ENCODE results near the gene TTBK2.

Gene TTBK2

GRCh38 chr15:42724276-42724675 lies 196.3 kb downstream of the TTBK2 start:
- DNase-seq, result no peak

DNA sequence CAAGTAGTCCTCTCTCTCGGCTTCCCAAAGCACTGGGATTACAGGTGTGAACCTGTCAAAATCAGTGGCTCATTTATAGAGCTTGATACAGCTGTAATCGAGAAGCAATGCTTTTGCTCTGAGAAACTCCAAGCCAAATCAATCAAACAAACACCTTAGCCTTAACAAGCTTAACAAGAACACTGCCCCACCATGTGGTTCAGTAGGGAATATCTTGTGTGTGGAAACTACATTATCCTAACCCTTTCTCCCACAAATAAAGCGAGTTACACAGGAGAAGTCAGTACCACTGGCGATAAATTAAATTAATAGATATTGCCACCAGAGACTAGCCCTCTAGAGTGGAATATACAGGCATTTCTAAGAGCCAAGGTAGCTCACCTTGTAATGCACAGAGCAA lies 197.5 kb downstream of the TTBK2 start:
- DNase-seq, result no peak

DNA sequence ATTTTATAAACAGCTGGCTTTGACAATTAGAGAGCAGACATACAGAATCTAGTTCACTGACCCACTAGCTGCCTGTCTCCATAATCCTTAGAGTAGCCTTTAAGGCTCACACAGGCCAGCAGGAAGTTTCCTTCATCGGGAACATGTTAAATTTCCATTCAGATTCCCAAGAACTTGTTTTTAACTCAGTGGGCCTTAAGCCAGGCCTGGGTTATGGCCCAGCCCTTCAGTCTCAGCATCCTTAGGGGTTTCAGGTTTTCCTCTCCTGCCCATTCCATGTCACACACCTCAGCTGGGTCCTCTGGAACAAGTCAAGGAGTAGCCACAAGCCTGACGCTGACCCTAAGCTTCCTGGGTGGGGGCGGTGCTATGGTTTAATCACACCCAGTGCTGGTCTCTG lies 198.7 kb downstream of the TTBK2 start:
- DNase-seq, result no peak

DNA sequence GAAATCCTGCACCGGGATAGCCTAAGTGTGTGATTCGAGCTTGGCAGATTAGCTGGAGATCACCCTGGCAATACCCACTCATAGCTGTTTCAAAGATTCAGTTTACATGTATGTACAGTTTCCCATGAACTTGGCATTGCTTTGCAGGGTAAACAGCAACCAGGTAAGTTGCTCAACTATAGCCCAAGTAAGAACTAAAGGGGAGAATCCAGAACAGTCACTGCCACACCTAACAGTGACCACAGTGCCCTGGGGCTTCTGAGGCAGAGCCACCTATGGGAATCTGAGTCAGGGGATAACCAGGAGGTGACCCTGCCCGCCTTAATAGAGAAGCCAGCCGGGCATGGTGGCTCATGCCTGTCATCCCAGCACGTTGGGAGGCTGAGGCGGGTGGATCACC lies 199.6 kb downstream of the TTBK2 start:
- DNase-seq, result no peak

DNA sequence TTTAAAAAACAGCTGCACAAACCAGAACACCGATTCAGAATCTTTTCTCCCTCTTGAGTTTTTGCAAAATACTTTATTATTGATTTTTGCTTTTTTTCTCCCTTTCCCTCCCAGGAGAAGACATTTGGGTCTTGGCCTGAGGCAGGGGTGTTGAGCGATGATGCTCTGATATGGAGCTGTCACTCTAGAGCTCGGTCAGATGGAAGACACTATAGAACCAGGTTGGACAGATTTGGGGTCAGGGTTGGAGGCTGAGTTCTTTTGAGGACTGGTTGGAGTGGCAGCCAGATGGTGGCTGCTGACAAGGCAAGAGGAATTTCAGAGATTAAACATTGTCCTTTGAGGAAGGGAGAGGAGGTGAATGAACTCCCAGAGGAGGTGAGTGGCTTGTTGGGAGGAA lies 200.5 kb downstream of the TTBK2 start:
- DNase-seq, result no peak

DNA sequence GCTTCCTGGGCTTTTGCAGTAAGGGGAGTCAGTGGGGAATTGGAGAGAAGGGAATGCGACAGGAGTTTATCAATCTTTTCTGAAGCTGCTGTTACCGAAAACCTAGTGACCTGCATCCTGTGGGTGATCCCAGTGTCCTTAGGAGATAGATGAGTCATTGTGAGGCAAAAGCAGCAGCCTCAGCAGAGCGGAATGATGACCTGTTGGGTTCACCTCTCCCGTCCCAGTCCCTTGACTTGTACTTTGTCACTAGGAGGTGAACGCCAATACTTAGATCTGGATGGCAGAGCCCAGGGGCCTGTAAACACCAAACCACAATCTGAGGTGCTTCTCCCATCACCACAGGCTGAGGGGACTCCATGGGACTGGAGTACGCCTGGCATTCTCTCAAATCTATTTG lies 201.5 kb downstream of the TTBK2 start:
- DNase-seq, result no peak

DNA sequence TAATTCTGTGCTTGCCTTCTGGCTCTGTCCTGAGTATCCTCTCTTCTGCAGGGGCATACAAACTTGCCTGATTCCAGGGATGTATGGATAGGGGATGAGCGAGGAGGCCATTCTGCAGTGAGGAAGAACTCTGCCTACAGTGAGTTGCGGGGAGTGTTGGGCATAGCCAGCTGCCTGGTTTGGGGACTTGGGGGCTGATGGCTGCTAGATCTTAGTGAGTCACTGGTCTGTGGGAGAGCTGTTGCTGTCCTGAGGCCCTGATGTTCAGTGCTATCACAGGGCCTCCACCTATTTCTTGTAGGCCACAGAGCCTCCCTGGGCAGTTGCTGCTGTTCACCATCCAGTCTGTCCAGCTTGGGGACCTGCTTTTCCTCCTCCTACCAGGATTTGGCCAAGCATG lies 204.0 kb downstream of the TTBK2 start:
- no peak for DNase-seq

- DNase-seq, result peak; percentile 44
These were observed 204.5 kb downstream of the TTBK2 start for GRCh38 chr15:42716125-42716524.

DNA sequence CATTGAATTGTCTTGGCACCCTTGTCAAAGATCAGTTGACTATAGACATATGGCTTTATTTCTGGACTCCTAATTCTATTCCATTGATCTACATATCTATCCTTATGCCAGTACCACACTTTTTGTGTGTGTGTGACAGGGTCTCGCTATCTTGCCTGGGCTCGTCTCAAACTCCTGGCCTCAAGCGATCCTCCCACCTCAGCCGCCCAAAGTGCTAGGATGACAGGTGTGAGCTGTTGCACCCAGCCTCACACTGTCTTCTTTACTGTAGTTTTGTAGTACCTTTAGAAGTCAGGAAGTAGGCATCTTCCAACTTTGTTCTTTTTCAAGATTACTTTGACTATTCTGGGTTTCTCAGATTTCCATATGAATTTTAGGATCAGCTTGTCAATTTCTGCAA lies 208.0 kb downstream of the TTBK2 start:
- peak; percentile 21 for DNase-seq

GRCh38 chr15:42711746-42712145 lies 208.8 kb downstream of the TTBK2 start:
- DNase-seq, result no peak

- no peak for DNase-seq
These were observed 209.9 kb downstream of the TTBK2 start for GRCh38 chr15:42710662-42711061.

DNA sequence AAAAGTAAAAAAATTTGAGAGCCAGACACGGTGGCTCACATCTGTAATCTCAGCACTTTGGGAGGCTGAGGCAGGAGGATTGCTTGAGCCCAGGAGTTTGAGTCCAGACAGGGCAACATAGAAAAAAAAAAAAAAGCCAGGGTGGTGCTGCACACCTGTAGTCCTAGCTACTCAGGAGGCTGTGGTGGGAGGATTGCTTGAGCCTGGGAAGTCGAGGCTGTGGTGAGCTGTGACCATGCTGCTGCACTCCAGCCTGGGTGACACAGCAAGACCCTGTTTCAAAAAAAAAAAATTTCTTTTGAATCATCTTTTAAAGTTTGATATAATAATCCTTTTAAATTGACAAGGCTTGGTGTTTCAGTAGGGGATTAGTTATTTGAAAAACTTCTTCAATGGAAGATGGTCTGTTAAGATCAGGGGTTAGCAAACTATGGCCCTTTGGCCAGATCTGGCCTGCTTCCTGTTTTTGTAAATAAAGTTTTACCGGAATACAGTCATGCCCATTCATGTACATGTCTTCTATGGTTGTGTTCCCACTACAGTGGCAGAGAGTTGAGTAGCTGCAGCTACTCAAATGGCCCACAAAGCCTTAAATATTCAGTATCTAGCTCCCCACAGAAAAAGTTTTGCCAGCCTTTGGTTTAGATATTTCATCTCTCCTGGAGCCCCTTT lies 212.6 kb downstream of the TTBK2 start:
- peak; percentile 17 for DNase-seq

GRCh38 chr15:42707068-42707467 lies 213.5 kb downstream of the TTBK2 start:
- no peak for DNase-seq

DNA sequence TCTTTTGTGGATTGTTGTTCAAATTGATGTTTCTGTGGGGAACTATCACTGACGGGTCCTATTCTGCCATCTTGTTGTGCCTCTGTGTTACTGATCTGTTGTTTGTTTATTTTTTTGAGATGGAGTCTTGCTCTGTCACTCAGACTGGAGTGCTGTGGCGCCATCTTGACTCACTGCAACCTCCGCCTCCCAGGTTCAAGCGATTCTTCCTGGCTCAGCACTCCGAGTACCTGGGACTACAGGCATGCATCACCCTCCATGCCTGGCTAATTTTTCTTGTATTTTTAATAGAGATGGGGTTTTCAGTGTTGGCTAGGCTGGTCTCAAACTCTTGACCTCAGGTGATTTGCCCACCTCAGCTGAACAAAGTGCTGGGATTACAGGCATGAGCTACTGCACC lies 215.2 kb downstream of the TTBK2 start:
- no peak for DNase-seq

- peak; percentile 73 for DNase-seq
These were observed 216.1 kb downstream of the TTBK2 start for GRCh38 chr15:42704492-42704926.

GRCh38 chr15:42696626-42697025 lies 224.0 kb downstream of the TTBK2 start:
- no peak for DNase-seq

DNA sequence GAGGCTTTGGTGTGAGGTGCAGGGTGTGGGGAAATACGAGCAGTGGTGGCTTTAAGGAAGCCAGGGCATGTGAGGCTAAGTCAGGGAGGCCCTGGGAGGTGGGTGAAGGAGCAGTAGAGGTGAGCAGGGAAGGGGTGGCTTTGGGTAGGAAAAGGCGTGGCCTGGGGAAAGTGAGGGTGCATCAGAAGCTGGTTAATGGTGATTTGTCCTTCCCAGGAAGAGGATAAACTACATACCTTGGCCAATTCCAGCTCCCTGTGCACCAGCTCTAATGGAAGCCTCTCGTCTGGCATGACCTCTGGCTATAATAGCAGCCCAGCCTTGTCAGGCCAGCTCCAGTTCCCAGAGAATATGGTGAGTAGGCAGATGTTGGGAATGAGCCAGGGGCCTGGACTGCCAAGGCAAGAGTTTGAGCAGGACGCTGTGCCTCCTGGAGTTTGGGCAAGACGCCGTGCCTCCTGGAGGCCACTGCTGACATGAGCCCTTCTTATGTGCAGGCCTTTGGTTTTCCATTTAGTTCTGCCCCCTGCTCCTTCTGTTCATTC lies 225.0 kb downstream of the TTBK2 start:
- no peak for DNase-seq

DNA sequence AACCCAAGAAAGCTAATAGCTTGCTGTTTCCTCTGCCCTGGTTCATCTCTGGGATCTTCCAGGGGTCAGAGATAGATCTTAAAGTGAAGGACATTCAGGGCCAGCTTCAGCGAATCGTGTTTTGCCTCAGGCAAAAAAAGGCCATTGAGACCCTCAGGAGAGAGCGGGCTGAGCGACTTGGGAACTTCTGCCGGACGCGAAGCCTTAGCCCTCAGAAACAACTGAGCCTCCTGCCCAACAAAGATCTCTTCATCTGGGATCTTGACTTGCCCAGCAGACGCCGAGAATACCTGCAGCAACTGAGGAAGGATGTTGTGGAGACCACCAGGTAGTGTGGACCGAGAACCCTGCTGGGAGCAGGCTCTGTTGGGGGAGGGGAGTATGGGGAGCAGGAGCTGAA lies 226.2 kb downstream of the TTBK2 start:
- no peak for DNase-seq

DNA sequence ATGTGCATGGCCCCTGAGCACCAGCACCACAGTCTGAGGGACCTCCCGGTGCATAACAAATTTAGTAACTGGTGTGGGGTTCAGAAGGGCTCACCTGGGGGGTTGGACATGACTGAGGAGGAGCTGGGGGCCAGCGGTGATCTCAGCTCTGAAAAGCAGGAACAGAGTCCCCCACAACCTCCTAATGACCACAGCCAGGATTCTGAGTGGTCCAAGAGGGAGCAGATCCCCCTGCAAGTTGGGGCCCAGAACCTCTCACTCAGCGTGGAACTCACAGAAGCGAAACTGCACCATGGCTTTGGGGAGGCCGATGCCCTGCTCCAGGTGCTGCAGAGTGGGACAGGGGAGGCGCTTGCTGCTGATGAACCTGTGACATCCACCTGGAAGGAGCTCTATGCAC lies 226.6 kb downstream of the TTBK2 start:
- no peak for DNase-seq

DNA sequence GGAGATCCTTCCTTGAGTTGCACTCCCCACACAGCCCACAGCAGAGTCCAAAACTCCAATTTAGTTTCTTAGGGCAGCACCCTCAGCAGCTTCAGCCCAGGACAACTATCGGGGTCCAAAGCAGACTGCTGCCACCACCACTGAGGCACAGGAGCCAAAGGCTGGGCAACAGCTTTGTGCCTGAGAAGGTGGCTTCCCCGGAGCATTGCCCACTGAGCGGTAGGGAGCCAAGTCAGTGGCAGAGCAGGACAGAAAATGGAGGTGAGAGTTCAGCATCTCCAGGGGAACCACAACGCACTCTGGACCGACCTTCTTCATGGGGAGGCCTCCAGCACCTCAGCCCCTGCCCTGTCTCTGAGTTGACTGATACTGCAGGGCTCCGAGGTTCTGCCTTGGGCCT lies 227.1 kb downstream of the TTBK2 start:
- no peak for DNase-seq

DNA sequence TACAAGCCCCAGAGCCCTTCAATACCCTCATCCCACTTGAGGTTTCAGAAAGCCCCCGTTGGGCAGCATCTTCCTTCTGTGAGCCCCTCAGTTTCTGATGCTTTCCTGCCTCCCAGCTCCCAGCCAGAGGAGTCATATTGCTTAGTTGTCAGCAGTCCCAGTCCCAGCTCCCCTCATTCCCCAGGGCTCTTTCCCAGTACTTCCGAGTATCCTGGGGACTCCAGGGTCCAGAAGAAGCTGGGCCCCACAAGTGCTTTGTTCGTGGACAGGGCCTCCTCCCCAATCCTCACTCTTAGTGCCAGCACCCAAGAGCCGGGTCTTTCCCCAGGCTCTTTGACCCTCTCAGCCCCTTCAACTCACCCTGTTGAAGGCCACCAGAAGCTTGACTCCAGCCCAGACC lies 227.6 kb downstream of the TTBK2 start:
- DNase-seq, result no peak

DNA sequence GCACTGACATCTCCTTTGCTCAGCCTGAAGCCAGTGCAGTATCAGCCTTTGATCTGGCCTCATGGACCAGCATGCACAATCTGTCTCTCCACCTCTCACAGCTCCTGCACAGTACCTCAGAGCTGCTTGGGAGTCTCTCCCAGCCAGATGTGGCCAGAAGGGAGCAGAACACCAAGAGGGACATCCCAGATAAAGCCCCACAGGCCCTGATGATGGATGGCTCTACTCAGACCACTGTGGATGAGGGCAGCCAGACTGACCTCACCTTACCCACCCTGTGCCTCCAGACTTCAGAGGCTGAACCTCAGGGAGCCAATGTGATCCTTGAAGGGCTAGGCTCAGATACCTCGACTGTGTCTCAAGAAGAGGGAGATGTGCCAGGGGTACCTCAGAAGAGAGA lies 228.0 kb downstream of the TTBK2 start:
- DNase-seq, result no peak

DNA sequence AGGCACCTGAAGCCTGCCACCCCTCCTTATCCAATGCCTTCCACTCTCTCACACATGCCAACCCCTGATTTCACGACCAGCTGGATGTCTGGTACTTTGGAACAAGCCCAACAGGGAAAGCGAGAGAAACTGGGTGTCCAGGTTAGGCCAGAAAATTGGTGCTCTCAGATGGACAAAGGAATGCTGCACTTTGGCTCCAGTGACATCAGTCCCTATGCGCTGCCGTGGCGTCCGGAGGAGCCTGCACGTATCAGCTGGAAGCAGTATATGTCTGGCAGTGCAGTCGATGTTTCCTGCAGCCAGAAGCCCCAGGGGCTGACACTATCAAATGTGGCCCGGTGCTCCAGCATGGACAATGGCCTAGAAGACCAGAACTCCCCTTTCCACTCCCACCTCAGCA lies 228.8 kb downstream of the TTBK2 start:
- DNase-seq, result no peak

DNA sequence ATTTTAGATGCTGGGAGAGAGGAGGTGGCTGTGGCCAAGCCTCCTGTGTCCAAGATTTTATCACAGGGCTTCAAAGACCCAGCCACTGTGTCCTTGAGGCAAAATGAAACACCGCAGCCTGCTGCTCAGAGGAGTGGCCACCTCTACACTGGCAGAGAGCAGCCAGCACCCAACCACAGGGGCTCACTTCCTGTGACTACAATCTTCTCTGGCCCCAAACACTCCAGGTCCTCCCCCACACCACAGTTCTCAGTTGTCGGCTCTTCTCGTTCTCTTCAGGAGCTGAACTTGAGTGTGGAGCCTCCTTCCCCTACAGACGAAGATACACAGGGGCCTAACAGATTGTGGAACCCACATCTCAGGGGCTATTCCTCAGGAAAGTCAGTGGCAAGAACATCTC lies 229.3 kb downstream of the TTBK2 start:
- peak; percentile 47 for DNase-seq
